Ascending aorta (tissue), 2 donors: ENCODE data around the gene THSD8. TPM values are rescaled to one million over a fixed set of nuclear protein-coding genes. Genes with fewer than 3 reads are reported as not detected.

Source experiments
- DNase-seq, 2 donors: peaks; one replicate each; pipeline ENCODE4 v3.0.0-alpha.2; 2019; ENCODE audit warnings: low spot score in 2 of 2
- H3K27ac ChIP-seq, 2 donors: fragments of 200-600 bp; sonication (generic); one replicate each; pipeline ENCODE4 v1.5.1; 2016 to 2017; ENCODE audit warnings: mild to moderate bottlenecking in 1 of 2
- H3K27me3 ChIP-seq: fragments of 200-600 bp; sonication (generic); one replicate; pipeline ENCODE4 v1.5.1; 2017
- H3K36me3 ChIP-seq, 2 donors: fragments of 200-600 bp; sonication (generic); one replicate each; pipeline ENCODE4 v1.5.1; 2016
- H3K4me1 ChIP-seq, 2 donors: fragments of 200-600 bp; sonication (generic); one replicate each; pipeline ENCODE4 v1.5.1; 2016 to 2017; ENCODE audit warnings: mild to moderate bottlenecking in 1 of 2
- H3K4me3 ChIP-seq, 2 donors: fragments of 200-600 bp; sonication (generic); one replicate each; pipeline ENCODE4 v1.5.1; 2016 to 2017; ENCODE audit warnings: mild to moderate bottlenecking in 1 of 2
- H3K9me3 ChIP-seq, 2 donors: fragments of 200-600 bp; sonication (generic); one replicate each; pipeline ENCODE4 v1.5.1; 2016
- CTCF ChIP-seq, 3 experiments: fragments of 200-600 bp in 2 of 3; fragments of 450-650 bp in 1 of 3; sonication (generic) in 2 of 3; IDR thresholded peaks; one replicate each; pipeline ENCODE4 v1.5.1; 2016 to 2019; ENCODE audit warnings: antibody characterized with exemption in 3 of 3, mild to moderate bottlenecking in 1 of 3, moderate library complexity in 1 of 3
- intact Hi-C: fragments of 100-400 bp; cut with DNase I; formaldehyde crosslinking; loops from one replicate; pipeline ENCODE4 v1.15.1; 2023
- total RNA-seq: library from RNA; depleted of rRNA; stranded (reverse); fragments of >200 nt; gene quantifications from one replicate; pipeline ENCODE4 v1.1.0, GENCODE V29; 2016

The THSD8 gene
- total RNA-seq, 1 donor from 2014 or later: not detected

GRCh38 chr19:12821761-12822160 lies 19.9 kb downstream of the THSD8 start:
- Histone ChIP-seq H3K9me3 (no peaks in the 10 kb centered on the region), H3K4me3 (no peak overlapping the region), H3K36me3 (no peaks in the 10 kb centered on the region), H3K27ac (no peak overlapping the region), H3K27me3 (peaks cover 3% of the 10 kb centered on the region), H3K4me1 (no peaks in the 10 kb centered on the region)
- intact Hi-C loops: no loop called here
- TF ChIP-seq CTCF (IDR thresholded peaks at IDR 0.05): no peak
- DNase-seq: no peak

- H3K9me3 ChIP-seq: no peaks in the 10 kb centered on the region
- no peak overlapping the region for H3K4me3 ChIP-seq
- DNase-seq: no peak
- intact Hi-C loops: no loop called here
- TF ChIP-seq CTCF (IDR thresholded peaks at IDR 0.05): peak in 2 of 3 experiments; percentile 10 to 26
- no peaks in the 10 kb centered on the region for H3K36me3 ChIP-seq
- no peaks in the 10 kb centered on the region for H3K4me1 ChIP-seq
- H3K27me3 ChIP-seq: peaks cover 15% of the 10 kb centered on the region
- H3K27ac ChIP-seq: no peak overlapping the region
Measured at GRCh38 chr19:12825254-12826131, 23.6 kb downstream of the THSD8 start.

- H3K27ac ChIP-seq: no peak overlapping the region
- TF ChIP-seq CTCF (IDR thresholded peaks at IDR 0.05): no peak
- intact Hi-C loops: no loop called here
- peaks cover 27% of the 10 kb centered on the region for H3K27me3 ChIP-seq
- H3K4me3 ChIP-seq: no peak overlapping the region
- no peak for DNase-seq
- no peaks in the 10 kb centered on the region for H3K9me3 ChIP-seq
- H3K4me1 ChIP-seq: no peaks in the 10 kb centered on the region
- H3K36me3 ChIP-seq: no peaks in the 10 kb centered on the region
Measured at GRCh38 chr19:12828494-12828893, 26.6 kb downstream of the THSD8 start.

- H3K9me3 ChIP-seq: no peaks in the 10 kb centered on the region
- DNase-seq: no peak
- H3K27me3 ChIP-seq: peaks cover 54% of the 10 kb centered on the region
- no peaks in the 10 kb centered on the region for H3K36me3 ChIP-seq
- peak overlapping the region; percentile 45 to 58 for H3K4me3 ChIP-seq
- H3K4me1 ChIP-seq: peaks cover 0 to 4% of the 10 kb centered on the region in 2 donors
- intact Hi-C loops: no loop called here
- TF ChIP-seq CTCF (IDR thresholded peaks at IDR 0.05): no peak
- H3K27ac ChIP-seq: no peak overlapping the region
Measured at GRCh38 chr19:12833418-12833737, 31.5 kb downstream of the THSD8 start.

GRCh38 chr19:12833738-12834565 lies 32.1 kb downstream of the THSD8 start:
- H3K9me3 ChIP-seq: no peaks in the 10 kb centered on the region
- DNase-seq: no peak
- intact Hi-C loops: no loop called here
- no peaks in the 10 kb centered on the region for H3K36me3 ChIP-seq
- peaks cover 54% of the 10 kb centered on the region for H3K27me3 ChIP-seq
- no peak overlapping the region for H3K27ac ChIP-seq
- no peak for TF ChIP-seq CTCF (IDR thresholded peaks at IDR 0.05)
- peak overlapping the region; percentile 45 to 58 for H3K4me3 ChIP-seq
- H3K4me1 ChIP-seq: peaks cover 0 to 9% of the 10 kb centered on the region in 2 donors
